Mesenteric fat pad (tissue), 1 donor: ENCODE results near the gene CAMSAP1. TPM values are rescaled to one million over a fixed set of nuclear protein-coding genes. Genes with fewer than 3 reads are reported as not detected.

Experiments used
- DNase-seq: peaks from one replicate; pipeline ENCODE4 v3.0.0-alpha.2; 2020; ENCODE audit warnings: low spot score
- total RNA-seq: library from RNA; stranded (reverse); fragmentation: NEBNext Ultra II Directional; extraction: Animal tissue kit (Norgen Biotek cat#: 25700); gene quantifications from one replicate; pipeline ENCODE4 v1.2.1, GENCODE V29; 2021
- donor health status: DM: yes; HTN: yes; CAD: no.

Gene CAMSAP1
- total RNA-seq, 1 donor from 2014 or later: 35.3 TPM

DNA sequence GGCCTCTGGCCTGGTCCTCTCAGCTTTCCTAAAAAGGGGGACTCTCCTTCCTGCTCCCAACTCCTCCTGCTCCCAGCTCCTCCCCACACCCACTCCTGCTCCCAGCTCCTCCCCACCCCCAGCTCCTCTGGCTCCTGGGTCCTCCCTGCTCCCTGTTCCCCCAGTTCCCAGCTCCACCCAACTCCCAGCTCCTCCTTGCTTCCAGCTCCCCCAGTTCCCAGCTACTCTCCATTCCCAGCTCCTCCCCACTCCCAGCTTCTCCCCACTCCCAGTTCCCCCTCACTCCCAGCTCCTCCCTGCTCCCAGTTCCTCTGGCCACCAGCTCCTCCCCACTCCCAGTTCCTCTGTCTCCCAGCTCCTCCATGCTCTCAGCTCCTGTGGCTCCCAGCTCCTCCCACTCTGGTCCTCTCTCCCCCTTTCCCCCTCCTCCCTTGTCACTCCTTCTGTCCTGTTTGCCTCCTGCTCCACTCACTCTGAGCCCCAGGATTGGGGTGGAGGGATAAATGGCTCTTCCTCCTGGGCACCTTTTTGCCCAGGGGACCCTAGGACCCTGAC lies 129.6 kb downstream of the CAMSAP1 start:
- DNase-seq: no peak

DNA sequence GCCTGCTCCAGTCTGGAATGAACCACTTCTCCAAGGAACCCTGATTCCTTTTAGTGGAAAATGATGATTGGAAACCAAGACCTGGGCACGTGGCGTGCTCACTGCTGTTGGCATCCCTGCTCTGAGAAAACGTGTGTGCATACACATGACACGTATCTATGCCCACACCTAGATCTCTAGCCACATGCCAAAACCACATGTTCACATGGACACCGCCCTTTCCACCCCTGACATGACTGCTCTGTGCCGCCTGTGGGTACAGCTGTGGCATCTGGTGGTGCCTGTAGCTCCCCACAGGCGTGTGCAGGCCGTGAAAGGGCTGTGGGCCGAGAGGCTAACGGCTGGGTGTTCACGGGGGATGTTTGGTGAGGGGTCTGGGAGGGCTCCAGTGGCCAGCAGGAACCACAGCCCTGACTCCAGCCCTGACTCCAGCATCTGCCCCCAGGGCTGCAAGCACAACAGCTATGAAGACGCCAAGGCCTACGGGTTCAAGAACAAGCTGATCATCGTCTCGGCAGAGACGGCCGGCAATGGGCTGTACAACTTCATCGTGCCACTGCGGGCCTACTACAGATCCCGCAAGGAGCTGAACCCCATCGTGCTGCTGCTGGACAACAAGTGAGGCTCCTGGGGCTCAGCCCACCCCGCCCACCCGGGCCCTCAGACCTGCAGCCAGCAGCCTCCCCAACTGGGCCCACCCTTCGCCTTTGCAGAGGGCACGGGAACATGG lies 130.3 kb downstream of the CAMSAP1 start:
- DNase-seq: no peak

DNA sequence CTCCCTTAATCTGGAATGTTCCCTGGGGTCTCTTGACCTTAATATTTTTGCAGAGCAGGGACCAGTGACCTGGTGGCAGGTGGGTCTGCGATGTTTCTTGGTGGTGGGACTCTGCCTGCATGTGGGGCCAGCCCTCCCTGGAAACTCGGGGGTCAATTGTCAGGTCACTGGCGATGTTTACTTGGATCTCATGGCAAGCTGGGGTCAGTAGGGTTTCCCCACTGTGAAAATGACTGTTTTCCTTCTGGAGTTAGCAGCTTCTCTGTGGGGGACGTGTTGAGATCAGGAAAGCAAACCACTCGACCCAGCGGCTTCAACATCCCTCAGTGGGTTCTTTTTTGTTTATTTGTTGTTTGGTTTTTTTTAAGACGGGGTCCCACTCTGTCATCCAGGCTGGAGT lies 131.4 kb downstream of the CAMSAP1 start:
- no peak for DNase-seq

DNA sequence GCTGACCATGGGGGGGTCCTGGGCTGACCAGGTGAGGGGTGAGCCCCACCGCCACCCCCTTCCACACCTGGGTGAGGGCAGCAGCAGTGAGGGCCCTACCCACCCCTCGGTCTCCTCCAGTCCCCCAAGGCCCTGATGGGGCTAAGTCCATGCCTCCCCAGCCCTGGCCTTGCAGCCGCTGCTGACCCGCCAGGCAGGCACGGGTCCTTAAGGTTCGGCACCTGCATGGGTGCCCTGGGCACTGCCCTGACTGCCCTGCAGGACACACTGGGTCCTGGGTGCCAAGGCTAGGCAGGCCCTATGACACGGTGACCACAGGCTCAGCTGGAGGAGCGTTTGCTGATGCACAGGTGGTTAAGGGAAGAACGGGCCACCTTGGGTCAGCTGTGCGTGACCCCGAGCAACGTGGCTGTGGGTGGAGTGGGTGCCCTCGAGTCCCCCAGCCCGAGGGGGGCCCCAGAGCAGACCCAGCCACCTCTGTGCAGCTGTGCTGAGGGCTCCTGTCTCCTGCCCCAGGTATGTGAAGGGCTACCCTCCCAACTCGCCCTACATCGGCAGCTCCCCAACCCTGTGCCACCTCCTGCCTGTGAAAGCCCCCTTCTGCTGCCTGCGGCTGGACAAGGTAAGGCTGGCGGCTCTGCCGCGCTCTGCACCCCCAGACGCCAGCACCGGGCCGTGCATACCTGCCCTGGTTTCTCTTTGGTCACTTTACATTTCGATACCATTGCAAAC lies 132.4 kb downstream of the CAMSAP1 start:
- no peak for DNase-seq

DNA sequence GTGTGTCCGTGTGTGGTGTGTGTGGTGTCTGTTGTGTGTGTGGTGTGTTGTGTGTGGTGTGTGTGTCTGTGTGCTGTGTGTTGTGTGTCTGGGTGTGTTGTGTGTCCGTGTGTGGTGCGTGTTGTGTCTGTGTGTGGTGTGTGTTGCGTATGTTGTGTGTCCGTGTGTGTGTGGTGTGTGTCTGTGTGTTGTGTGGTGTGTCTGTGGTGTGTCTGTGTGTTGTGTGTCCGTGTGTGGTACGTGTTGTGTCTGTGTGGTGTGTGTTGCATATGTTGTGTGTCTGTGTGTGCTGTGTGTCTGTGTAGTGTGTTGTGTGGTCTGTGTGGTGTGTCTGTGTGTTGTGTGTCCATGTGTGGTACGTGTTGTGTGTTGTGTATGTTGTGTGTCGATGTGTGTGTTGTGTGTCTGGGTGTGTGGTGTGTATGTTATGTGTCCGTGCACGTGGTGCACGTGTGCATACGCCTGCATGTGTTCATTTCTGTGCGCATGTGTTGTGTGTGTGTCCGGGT lies 133.1 kb downstream of the CAMSAP1 start:
- no peak for DNase-seq

DNA sequence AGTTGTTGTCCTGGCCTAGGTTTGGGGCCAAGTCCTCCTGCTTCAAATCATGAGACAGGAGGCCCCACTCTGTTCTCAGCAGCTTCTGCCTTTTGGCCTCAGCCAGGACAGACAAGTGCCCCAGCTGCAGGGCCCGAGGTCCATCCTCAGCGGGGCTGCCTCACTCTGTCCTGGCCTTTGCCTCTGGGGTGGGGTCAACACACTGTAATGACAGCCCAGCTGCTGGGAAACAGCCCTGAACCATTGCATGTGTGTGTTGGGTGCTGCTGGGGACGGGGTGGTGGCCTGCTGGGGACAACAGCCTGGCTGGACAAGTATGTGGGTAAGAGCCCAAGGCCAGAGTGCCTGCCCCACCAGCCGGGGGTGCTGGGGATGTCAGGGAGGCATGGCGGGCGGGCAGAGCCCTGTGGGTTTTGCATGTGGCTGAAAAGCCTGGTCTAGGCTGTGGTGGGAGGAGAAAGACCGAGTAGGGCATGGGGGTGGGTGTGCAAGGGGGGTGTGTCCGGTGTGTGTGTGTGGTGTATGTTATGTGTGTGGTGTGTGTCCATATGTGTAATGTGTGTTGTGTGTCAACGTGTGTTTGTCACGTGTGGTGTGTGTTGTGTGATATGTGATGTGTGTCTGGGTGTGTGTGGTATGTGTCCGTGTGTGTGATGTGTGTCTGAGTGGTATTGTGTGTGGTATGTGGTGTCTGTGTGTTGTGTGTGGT lies 133.7 kb downstream of the CAMSAP1 start:
- no peak for DNase-seq

DNA sequence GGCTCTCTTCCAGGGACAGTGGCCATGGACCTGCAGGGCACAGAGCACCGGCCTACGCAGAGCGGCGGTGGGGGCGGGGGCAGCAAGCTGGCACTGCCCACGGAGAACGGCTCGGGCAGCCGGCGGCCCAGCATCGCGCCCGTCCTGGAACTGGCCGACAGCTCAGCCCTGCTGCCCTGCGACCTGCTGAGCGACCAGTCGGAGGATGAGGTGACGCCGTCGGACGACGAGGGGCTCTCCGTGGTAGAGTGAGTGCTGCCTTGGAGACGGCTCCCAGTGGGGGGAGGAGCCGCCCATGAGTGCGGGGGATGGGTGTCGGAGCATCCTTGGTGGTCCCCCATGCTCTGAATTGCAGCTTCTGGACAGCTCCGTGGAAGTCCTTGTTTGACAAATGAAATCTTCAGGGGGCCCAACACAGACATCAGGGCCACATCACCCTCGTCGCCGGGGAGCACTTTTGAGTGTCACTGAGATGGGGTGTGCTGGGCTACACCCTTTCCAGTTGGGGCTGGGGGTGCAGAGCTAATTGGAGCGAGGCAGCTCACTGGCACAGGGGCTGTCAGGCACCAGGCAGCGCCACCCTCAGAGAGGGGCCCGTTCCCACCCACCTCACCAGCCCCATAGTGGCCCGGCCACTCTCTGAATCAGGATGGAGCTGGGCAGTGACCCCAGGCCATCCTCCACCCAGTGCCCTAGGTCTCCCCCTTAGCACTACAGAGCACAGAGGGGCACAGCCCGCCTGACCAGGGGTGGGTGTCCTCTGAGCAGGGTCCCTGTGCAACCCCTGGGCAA lies 134.4 kb downstream of the CAMSAP1 start:
- DNase-seq: no peak

DNA sequence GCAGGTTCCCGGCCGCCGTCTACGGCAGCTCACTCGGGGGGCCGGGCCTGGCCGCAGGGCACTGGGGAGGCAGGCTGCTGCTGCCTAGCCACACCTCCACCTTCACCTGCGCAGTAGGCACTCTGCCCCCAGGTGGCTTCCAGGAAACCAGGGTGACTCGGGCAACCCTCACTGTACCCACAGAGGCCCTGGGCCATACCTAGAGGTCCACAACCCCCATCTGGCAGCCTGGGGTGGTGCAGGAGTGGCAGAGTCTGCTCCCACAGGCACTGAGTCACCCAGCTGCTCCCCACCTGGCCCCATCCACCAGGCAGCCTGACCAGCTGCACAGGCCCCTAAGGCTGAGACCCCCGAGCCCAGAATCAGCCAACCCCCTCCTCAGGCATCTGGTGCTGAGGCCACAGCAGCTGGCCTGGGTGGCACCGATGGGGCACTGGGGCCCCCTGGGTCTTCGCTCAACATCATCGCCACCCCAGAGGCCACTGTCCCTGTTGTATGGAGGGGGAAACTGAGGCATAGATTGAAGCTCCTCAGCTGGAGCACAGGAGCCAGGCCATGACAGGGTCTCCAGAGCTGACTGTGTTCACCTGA lies 135.2 kb downstream of the CAMSAP1 start:
- DNase-seq: no peak

DNA sequence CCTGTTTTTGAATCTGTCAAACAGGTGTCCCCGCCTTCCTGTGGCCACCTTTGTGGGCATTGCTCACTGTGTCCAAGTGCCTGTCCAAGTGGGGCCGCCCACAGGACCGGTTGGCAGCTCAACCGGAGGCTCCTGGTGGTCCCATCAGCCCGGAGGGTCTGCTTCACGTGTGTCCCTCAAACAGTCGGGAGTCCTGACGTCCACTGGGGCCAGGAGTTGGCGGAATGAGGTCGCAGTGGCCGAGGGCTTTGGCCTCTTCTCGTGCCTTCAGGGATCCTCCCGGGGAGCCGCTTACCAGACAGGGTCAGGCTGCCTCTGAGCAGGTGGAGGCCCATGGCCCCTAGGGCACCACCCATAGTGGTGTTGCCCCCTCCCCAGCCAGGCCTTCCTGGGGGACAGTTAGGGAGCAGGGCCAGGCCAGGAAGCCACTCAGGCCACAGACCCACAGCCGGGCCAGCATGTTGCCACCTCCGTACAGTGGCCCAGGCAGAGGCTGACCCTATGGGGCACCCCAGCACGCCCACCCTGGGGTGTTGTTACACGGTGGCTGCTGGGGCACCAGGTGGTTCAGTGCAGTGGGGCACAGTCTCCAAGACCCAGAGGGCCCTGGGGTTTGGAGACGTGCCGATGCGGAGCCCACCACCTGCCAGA lies 135.8 kb downstream of the CAMSAP1 start:
- no peak for DNase-seq

DNA sequence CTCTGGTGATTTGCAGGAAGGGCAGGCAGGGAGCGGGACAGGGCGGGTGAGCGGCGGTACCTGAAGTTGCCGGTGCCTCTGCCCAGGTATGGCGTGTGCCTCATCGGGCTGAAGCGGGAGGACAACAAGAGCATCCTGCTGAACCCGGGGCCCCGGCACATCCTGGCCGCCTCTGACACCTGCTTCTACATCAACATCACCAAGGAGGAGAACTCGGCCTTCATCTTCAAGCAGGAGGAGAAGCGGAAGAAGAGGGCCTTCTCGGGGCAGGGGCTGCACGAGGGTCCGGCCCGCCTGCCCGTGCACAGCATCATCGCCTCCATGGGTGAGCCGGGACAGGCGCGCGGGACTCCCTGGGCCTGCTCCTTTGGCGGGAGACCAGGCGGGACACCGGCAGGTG lies 136.6 kb downstream of the CAMSAP1 start:
- DNase-seq: no peak

DNA sequence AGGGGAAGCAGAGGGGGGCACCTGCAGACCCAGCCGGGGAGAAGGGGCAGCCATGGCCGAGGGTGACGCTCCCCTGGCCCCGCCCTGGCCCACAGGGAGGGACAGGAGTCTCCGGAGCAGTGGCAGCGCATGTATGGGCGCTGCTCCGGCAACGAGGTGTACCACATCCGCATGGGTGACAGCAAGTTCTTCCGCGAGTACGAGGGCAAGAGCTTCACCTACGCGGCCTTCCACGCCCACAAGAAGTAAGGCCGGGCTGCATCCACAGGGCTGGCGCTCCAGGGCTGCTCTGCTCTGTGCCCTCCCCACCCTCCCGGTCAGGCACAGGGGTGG lies 137.2 kb downstream of the CAMSAP1 start:
- DNase-seq: no peak

DNA sequence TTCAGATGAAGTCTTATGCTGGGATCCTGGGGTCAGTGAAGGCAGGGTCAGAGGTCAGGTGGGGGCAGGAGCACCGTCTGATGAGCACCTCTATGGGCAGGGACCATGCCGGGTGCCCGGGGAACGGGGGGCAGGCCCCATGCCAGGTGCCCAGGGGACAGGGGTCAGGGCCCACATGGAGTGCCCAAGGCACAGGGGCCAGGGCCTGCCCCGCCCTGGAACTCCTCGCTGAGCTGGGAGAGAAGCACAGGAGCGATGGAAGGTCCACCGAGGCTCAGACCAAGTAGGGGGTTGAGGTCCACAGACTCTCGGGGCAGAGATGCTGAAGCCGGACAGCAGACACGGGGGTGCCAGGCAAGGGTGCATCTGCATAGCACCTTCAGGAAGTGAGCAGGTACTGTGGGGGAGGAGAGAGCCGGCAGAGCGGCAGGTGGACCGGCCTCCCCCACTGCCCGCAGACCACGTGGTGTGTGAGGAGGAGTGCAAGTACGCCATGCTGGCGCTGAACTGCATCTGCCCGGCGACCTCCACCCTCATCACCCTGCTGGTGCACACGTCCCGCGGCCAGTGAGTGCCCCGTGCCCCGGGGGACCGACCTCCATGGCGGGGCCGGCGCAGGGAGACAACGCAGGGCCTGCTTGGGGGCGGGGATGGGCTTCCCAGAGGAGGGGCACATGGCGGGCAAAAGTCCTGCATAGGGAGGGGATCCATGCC lies 137.7 kb downstream of the CAMSAP1 start:
- no peak for DNase-seq

DNA sequence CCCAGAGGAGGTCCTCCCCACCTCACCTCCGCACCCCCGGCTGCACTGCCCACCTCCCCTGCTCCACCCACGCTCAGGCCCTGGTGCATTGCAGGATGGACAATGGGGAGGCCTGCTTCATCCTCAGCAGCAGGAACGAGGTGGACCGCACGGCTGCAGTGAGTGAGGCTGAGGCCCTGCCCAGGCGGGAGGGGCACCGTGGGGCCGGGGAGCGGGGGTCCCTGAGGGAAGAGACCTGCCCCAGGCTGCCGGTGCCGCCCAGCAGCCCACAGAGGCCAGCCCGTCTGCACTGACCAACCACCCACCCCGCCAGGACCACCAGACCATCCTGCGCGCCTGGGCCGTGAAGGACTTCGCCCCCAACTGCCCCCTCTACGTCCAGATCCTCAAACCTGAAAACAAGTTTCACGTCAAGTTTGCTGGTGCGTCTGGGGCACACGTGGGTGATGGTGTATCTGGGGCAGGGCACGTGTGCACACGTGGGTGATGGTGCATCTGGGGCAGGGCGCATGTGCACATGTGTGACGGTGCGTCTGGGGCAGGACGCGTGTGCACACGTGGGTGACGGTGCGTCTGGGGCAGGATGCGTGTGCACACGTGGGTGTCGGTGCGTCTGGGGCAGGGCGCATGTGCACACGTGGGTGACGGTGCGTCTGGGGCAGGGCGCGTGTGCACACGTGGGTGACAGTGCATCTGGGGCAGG lies 138.7 kb downstream of the CAMSAP1 start:
- no peak for DNase-seq

DNA sequence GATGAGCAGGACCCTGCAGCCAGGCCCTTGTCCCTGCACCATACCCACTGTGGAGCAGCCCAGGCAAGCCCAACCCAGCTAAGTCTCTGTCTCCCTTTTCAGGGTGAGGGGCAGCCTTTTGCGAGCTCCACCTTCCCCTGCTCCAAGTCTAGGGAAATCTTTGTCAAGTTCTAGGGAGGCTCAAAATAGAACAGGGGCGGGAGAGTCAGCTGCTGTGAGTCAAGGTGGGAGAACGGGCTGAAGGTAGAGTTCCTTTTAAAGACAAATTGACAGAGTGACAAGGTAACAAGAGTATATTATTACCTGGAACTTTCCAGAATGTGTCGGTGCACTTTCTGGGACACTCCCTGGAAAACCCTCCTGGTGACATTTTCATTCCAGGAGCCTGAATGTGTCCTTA lies 140.6 kb downstream of the CAMSAP1 start:
- no peak for DNase-seq

DNA sequence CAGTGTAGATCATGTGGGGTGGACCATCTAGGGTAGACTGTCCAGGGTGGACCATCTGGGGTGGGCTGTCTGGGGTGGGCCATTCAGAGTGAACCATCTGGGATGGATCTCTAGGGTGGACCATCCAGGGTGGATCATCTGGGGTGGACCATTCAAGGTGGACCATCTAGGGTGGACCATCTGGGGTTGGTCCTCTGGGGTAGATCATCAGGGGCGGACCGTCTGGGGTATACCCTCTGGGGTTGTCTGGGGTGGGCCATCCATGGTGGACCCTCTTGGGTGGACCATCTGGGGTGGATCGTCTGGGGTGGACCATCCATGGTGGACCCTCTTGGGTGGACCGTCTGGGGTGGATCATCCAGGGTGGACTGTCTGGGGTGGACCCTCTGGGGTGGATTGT lies 141.1 kb downstream of the CAMSAP1 start:
- no peak for DNase-seq

DNA sequence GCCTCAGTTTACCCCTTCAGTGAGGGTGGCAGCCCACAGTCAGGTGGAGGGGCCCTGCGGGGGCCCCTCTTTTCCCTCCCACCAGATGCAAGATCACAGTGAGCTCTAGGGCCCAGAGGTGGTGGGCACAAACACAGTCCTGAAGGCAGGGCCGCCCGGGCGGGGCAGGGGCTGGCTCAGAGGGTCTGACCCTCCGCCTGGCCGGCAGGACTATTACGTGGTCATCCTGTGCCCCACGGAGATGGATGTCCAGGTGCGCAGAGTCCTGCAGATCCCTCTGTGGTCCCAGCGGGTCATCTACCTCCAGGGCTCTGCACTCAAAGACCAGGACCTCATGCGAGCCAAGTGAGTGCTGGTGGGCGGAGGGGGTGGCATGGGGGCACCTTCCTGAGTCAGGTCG lies 141.9 kb downstream of the CAMSAP1 start:
- no peak for DNase-seq

DNA sequence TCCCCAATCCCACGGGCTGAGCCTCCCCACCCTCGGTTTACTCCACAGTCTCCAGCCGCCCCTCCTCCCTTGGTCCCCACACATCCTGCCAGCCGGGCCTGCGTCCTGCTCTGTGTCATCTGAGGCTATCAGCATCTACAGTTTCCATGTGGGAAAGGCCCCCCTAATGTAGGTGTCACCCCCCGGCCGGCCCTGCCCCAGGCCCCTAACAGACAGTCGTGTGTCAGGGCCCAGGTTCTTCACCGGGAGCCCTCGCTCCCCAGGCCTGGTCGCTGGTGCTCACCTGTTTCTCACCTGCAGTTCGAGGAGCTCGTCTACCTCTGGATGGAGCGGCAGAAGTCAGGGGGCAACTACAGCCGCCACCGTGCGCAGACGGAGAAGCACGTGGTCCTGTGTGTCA lies 142.6 kb downstream of the CAMSAP1 start:
- no peak for DNase-seq

DNA sequence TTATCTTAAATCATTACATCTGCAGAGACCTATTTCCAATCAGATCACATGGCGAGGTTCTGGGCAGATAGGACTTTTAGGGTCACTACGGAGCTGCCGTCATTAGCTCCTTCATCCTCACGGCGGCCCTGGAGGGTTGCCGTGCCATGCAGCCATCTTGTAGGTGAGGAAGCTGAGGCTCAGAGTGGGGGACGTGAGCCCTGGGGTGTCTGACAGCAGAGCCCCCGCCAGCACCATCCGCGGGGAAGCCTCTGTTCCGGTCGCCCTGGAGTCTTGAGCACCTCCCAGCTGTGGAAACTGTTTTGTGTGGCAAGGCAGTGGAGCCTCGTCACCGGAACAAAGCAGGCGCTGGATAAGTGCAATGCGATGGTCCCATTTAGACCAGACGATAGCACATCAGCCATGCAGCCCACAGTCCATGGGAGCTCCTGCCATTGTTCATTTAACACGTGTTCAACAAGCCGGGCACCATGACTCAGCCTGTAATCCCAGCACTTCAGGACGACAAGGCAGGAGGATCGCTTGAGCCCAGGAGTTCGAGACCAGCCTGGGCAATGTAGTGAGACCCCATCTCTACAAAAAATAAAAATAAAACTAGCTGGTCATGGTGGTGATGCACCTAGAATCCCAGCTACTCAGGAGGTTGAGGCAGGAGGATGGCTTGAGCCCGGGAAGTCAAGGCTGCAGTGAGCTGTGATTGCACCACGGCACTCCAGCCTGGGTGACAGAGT lies 143.5 kb downstream of the CAMSAP1 start:
- DNase-seq: no peak
